Measurements from ENCODE around the gene ARTN.

Gene ARTN, protein sequence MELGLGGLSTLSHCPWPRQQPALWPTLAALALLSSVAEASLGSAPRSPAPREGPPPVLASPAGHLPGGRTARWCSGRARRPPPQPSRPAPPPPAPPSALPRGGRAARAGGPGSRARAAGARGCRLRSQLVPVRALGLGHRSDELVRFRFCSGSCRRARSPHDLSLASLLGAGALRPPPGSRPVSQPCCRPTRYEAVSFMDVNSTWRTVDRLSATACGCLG

DNA sequence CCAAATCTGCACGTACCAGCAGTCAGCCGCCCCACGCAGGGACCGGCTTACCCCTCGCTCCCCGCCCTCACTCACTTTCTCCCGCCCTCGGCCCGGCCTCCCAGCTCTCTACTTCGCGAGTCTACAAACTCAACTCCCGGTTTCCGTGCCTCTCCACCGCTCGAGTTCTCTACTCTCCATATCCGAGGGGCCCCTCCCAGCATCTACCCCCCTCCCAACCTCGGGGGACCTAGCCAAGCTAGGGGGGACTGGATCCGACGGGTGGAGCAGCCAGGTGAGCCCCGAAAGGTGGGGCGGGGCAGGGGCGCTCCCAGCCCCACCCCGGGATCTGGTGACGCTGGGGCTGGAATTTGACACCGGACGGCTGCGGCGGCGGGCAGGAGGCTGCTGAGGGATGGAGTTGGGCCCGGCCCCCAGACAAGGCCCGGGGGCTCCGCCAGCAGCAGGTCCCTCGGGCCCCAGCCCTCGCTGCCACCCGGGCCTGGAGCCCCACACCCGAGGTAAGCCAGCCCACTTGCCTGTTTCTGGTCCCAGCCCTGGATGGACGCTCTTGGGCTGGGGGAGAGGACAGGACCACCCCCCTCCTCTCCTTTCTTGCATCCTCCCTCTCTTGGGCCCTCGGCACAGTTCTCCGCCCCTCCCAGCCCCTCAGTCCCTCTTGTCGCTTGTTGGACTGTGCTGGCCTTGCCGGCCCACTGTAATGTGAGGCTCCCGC is at the start of gene ARTN:
Gene ARTN, plus strand, starts transcription at position 416 of the 715 bp plus-strand sequence. CDS start 1,856 bp downstream, outside the sequence.
- Histone ChIP-seq H3K9ac (ENCODE audit: insufficient read length, low read depth) (peak within 1 kb of the TSS; percentile 82), H3K27me3 (ENCODE audit: insufficient read depth, insufficient read length) (peaks cover 23% of the 10 kb centered on the region), H3K4me1 (ENCODE audit: insufficient read depth, insufficient read length) (peaks cover 69% of the 10 kb centered on the region), H3K9me3 (ENCODE audit: insufficient read depth, low read length) (no peaks in the 10 kb centered on the region), H3K36me3 (ENCODE audit: insufficient read depth, insufficient read length, low read length) (peaks cover 27% of the 10 kb centered on the region), H3K4me3 (ENCODE audit: insufficient read length, low read depth) (peak within 1 kb of the TSS; percentile 60)
- DNase-seq (ENCODE audit: low read depth, low spot score), result no peak
- TF ChIP-seq YY1 (IDR thresholded peaks at IDR 0.05; ENCODE audit: insufficient read depth, insufficient read length), result no peak
- TF ChIP-seq ZNF274 (IDR thresholded peaks at IDR 0.05; ENCODE audit: low read depth, low read length), result no peak
- no peak for TF ChIP-seq SUZ12 (IDR thresholded peaks at IDR 0.05; ENCODE audit: extremely low read depth, insufficient read depth, insufficient read length)

DNA sequence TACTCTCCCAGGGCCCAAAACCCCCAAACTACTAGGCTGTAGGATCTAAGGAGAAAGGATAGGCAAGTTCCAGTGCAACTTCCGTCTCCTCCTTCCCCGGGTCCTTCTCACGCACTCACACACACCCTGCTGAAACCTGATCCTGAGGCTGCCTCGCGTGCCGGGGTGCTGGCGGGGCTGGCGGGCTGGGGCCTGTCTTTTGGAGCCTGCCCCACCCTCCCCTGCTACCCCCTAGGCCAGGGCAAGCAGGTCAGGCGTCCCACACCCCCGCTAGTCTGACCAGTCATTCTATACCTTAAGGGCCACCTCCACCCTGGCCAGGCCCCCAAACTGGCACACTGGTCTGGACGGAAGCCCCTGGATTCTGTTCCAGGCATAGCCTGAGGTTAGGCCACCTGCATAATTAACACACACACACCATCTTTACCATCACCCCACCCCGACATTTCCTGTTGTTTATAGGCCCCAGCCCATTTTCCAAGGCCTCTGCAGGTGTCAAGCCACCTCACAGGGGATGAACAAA is 48.3 kb upstream of the ARTN start:
- peak overlapping the region; percentile 21 for H3K9ac ChIP-seq (ENCODE audit: insufficient read length, low read depth)
- H3K4me3 ChIP-seq (ENCODE audit: insufficient read length, low read depth), result no peak overlapping the region
- no peaks in the 10 kb centered on the region for H3K9me3 ChIP-seq (ENCODE audit: insufficient read depth, low read length)
- TF ChIP-seq ZNF274 (IDR thresholded peaks at IDR 0.05; ENCODE audit: low read depth, low read length), result no peak
- no peak for TF ChIP-seq SUZ12 (IDR thresholded peaks at IDR 0.05; ENCODE audit: extremely low read depth, insufficient read depth, insufficient read length)
- TF ChIP-seq YY1 (IDR thresholded peaks at IDR 0.05; ENCODE audit: insufficient read depth, insufficient read length), result no peak
- DNase-seq (ENCODE audit: low read depth, low spot score), result peak; percentile 47
- no peaks in the 10 kb centered on the region for H3K36me3 ChIP-seq (ENCODE audit: insufficient read depth, insufficient read length, low read length)
- H3K4me1 ChIP-seq (ENCODE audit: insufficient read depth, insufficient read length), result peaks cover 26% of the 10 kb centered on the region
- H3K27me3 ChIP-seq (ENCODE audit: insufficient read depth, insufficient read length), result no peaks in the 10 kb centered on the region

DNA sequence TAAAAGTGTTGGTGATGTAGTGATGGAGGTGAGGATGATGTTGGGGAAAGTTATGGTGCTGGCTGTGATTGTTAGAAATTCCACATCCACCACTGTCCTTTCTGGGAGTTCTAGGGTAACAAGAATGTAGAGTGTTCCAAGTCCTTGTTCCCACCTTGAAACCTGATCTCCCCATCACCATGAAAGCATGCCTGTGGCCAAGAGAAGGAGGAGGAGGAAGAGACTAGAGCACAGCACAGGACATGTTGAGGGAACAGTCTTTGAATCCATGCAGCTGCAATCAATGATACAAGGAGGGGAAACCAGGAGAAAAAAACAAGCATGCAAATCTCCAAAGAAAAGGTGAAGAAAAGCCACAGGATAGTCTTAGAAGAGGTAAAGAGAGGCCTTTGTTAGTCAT is 45.9 kb upstream of the ARTN start:
- H3K27me3 ChIP-seq (ENCODE audit: insufficient read depth, insufficient read length), result no peaks in the 10 kb centered on the region
- peak; percentile 32 for DNase-seq (ENCODE audit: low read depth, low spot score)
- TF ChIP-seq YY1 (IDR thresholded peaks at IDR 0.05; ENCODE audit: insufficient read depth, insufficient read length), result no peak
- no peak for TF ChIP-seq SUZ12 (IDR thresholded peaks at IDR 0.05; ENCODE audit: extremely low read depth, insufficient read depth, insufficient read length)
- TF ChIP-seq ZNF274 (IDR thresholded peaks at IDR 0.05; ENCODE audit: low read depth, low read length), result no peak
- H3K4me3 ChIP-seq (ENCODE audit: insufficient read length, low read depth), result no peak overlapping the region
- no peaks in the 10 kb centered on the region for H3K9me3 ChIP-seq (ENCODE audit: insufficient read depth, low read length)
- no peaks in the 10 kb centered on the region for H3K36me3 ChIP-seq (ENCODE audit: insufficient read depth, insufficient read length, low read length)
- no peak overlapping the region for H3K9ac ChIP-seq (ENCODE audit: insufficient read length, low read depth)
- peaks cover 11% of the 10 kb centered on the region for H3K4me1 ChIP-seq (ENCODE audit: insufficient read depth, insufficient read length)

DNA sequence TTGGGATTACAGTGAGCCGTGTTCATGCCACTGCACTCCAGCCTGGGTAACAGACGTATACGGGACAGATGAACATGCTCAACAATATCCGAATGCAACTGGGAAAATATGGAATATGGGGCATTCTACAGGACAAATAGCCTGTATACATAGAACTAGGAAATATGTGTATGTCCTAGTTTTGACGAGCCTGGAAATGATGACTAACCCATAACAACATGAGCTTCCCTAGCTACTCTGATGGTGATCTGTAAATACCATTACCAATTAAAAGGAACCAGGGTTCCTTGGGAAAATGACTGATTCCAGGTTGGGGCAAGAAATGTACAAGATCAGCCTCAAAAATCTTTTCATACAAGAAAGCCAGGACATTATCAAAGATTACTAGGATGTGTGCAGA is 42.8 kb upstream of the ARTN start:
- Histone ChIP-seq H3K4me3 (ENCODE audit: insufficient read length, low read depth) (no peak overlapping the region), H3K4me1 (ENCODE audit: insufficient read depth, insufficient read length) (peaks cover 3% of the 10 kb centered on the region), H3K36me3 (ENCODE audit: insufficient read depth, insufficient read length, low read length) (peaks cover 14% of the 10 kb centered on the region), H3K27me3 (ENCODE audit: insufficient read depth, insufficient read length) (no peaks in the 10 kb centered on the region), H3K9ac (ENCODE audit: insufficient read length, low read depth) (no peak overlapping the region), H3K9me3 (ENCODE audit: insufficient read depth, low read length) (no peaks in the 10 kb centered on the region)
- DNase-seq (ENCODE audit: low read depth, low spot score), result no peak
- TF ChIP-seq SUZ12 (IDR thresholded peaks at IDR 0.05; ENCODE audit: extremely low read depth, insufficient read depth, insufficient read length), result no peak
- no peak for TF ChIP-seq ZNF274 (IDR thresholded peaks at IDR 0.05; ENCODE audit: low read depth, low read length)
- TF ChIP-seq YY1 (IDR thresholded peaks at IDR 0.05; ENCODE audit: insufficient read depth, insufficient read length), result no peak

DNA sequence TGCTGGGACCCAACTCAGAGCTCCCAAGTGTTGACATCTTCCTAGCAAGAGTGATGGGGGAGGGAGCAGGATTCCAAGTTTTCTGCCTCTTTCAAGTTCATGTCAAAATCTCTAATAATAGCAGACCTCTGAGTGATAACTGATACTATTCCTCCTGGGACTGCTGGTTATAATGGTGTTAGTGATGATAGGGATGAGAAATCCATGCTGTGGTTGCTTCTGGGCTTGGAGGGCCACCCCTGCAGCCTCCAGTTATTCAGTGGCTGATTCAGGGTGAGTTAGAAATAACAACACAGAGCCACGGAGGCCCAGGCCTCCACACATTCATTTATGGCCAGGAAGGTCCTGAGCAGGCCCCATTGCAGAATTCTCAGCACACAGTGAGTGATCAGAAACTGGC is 40.6 kb upstream of the ARTN start:
- peaks cover 20% of the 10 kb centered on the region for H3K36me3 ChIP-seq (ENCODE audit: insufficient read depth, insufficient read length, low read length)
- no peaks in the 10 kb centered on the region for H3K9me3 ChIP-seq (ENCODE audit: insufficient read depth, low read length)
- no peaks in the 10 kb centered on the region for H3K27me3 ChIP-seq (ENCODE audit: insufficient read depth, insufficient read length)
- no peaks in the 10 kb centered on the region for H3K4me1 ChIP-seq (ENCODE audit: insufficient read depth, insufficient read length)
- H3K9ac ChIP-seq (ENCODE audit: insufficient read length, low read depth), result no peak overlapping the region
- H3K4me3 ChIP-seq (ENCODE audit: insufficient read length, low read depth), result no peak overlapping the region
- no peak for TF ChIP-seq SUZ12 (IDR thresholded peaks at IDR 0.05; ENCODE audit: extremely low read depth, insufficient read depth, insufficient read length)
- TF ChIP-seq ZNF274 (IDR thresholded peaks at IDR 0.05; ENCODE audit: low read depth, low read length), result no peak
- TF ChIP-seq YY1 (IDR thresholded peaks at IDR 0.05; ENCODE audit: insufficient read depth, insufficient read length), result no peak
- DNase-seq (ENCODE audit: low read depth, low spot score), result no peak

DNA sequence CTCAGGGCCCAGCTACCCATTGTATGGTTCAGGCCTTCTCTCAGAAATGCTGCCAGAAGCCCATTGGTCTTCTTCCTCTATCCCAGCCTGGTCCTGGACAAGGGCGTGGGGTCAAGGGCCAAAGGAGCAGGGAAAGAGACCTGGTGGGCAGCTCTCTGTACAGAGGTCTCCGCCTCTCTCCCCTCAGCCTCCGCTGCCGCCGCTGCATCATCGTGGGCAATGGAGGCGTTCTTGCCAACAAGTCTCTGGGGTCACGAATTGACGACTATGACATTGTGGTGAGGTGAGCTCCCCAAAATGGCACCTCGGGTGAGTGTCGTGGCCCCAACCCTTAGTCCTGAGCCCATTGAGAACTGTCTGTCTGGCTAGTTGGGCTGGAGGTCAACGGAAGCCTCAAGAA is 34.6 kb upstream of the ARTN start:
- H3K9ac ChIP-seq (ENCODE audit: insufficient read length, low read depth), result no peak overlapping the region
- peaks cover under 1% of the 10 kb centered on the region for H3K27me3 ChIP-seq (ENCODE audit: insufficient read depth, insufficient read length)
- no peaks in the 10 kb centered on the region for H3K9me3 ChIP-seq (ENCODE audit: insufficient read depth, low read length)
- no peak overlapping the region for H3K4me3 ChIP-seq (ENCODE audit: insufficient read length, low read depth)
- TF ChIP-seq SUZ12 (IDR thresholded peaks at IDR 0.05; ENCODE audit: extremely low read depth, insufficient read depth, insufficient read length) (no peak), ZNF274 (IDR thresholded peaks at IDR 0.05; ENCODE audit: low read depth, low read length) (no peak), YY1 (IDR thresholded peaks at IDR 0.05; ENCODE audit: insufficient read depth, insufficient read length) (no peak)
- no peaks in the 10 kb centered on the region for H3K4me1 ChIP-seq (ENCODE audit: insufficient read depth, insufficient read length)
- peaks cover 56% of the 10 kb centered on the region for H3K36me3 ChIP-seq (ENCODE audit: insufficient read depth, insufficient read length, low read length)
- no peak for DNase-seq (ENCODE audit: low read depth, low spot score)

DNA sequence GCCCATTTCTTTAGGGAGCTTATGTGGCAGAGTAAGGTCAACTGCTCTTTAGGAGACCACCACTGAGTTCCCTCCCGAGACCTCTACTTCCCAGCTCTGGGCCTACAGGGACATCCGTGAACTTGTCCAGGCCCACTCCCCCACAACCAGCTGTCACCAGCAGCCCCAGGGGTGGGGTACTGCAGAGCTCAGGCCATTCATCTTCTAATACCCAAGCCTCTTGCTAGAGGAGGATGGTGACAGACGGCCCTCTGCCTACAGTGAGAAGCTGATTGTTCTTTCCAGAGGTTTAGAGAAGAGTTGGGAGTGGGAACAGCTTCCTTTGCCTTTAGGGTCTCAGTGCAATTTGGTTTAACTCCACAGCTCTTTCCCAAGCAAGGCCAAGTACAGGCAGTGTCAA is 33.2 kb upstream of the ARTN start:
- peaks cover 48% of the 10 kb centered on the region for H3K36me3 ChIP-seq (ENCODE audit: insufficient read depth, insufficient read length, low read length)
- H3K4me3 ChIP-seq (ENCODE audit: insufficient read length, low read depth), result no peak overlapping the region
- TF ChIP-seq SUZ12 (IDR thresholded peaks at IDR 0.05; ENCODE audit: extremely low read depth, insufficient read depth, insufficient read length), result no peak
- TF ChIP-seq ZNF274 (IDR thresholded peaks at IDR 0.05; ENCODE audit: low read depth, low read length), result no peak
- TF ChIP-seq YY1 (IDR thresholded peaks at IDR 0.05; ENCODE audit: insufficient read depth, insufficient read length), result no peak
- H3K9ac ChIP-seq (ENCODE audit: insufficient read length, low read depth), result no peak overlapping the region
- H3K4me1 ChIP-seq (ENCODE audit: insufficient read depth, insufficient read length), result no peaks in the 10 kb centered on the region
- no peak for DNase-seq (ENCODE audit: low read depth, low spot score)
- peaks cover 12% of the 10 kb centered on the region for H3K27me3 ChIP-seq (ENCODE audit: insufficient read depth, insufficient read length)
- no peaks in the 10 kb centered on the region for H3K9me3 ChIP-seq (ENCODE audit: insufficient read depth, low read length)
